Activated T-cell treated with anti-CD3 and anti-CD28 coated beads, Interleukin-2, amount 50 U/mL, for 72 hours (primary cell): Measurements from ENCODE around the gene NOTUM. TPM values are rescaled to one million over a fixed set of nuclear protein-coding genes. Genes with fewer than 3 reads are reported as not detected.

Source experiments
- ATAC-seq, 2 donors: fragments of 150-1000 bp; cut with Tn5 transposase; replicated peaks in 1 of 2; 2 replicates each; pipeline ENCODE4 v1.10.0; 2021; ENCODE audit warnings: moderate library complexity in 2 of 2, mild to moderate bottlenecking in 1 of 2
- DNase-seq, 2 donors: peaks; one replicate each; pipeline ENCODE4 v3.0.0; 2021 to 2022; ENCODE audit warnings: mixed read lengths in 1 of 2
- H3K27ac Mint-ChIP-seq: one replicate; pipeline ENCODE4 v1.8.0; 2022; ENCODE audit warnings: mild to moderate bottlenecking, moderate library complexity, mixed read lengths
- H3K27me3 Mint-ChIP-seq: one replicate; pipeline ENCODE4 v1.8.0; 2022; ENCODE audit warnings: low read depth, mixed read lengths
- H3K36me3 Mint-ChIP-seq, 2 donors: one replicate each; pipeline ENCODE4 v1.8.0; 2022; ENCODE audit warnings: mixed read lengths in 2 of 2, mild to moderate bottlenecking in 1 of 2; ENCODE audit not compliant: insufficient read depth in 2 of 2
- H3K4me1 Mint-ChIP-seq: one replicate; pipeline ENCODE4 v1.8.0; 2022; ENCODE audit warnings: low read depth, mixed read lengths
- H3K4me3 Mint-ChIP-seq, 2 donors: one replicate each; pipeline ENCODE4 v1.8.0; 2022; ENCODE audit warnings: mild to moderate bottlenecking in 2 of 2, mixed read lengths in 2 of 2, moderate library complexity in 2 of 2
- H3K9me3 Mint-ChIP-seq, 2 donors: one replicate each; pipeline ENCODE4 v1.8.0; 2022; ENCODE audit warnings: mixed read lengths in 2 of 2
- total RNA-seq, 2 donors: library from RNA; stranded (reverse); gene quantifications; one replicate each; pipeline ENCODE4 v1.2.3, GENCODE V29; 2022

NOTUM gene
- total RNA-seq, 2 donors from 2014 or later, result 0.76 to 1.4 TPM

GRCh38 chr17:81978524-81979298 lies 17.7 kb upstream of the NOTUM start:
- Mint-ChIP-seq H3K27me3 (no peaks in the 10 kb centered on the region), H3K4me3 (peak overlapping the region; percentile 82 to 85), H3K36me3 (no peaks in the 10 kb centered on the region), H3K4me1 (peaks cover 40% of the 10 kb centered on the region), H3K9me3 (peaks cover 0 to 1% of the 10 kb centered on the region in 2 donors), H3K27ac (no peak overlapping the region)
- no peak for DNase-seq
- ATAC-seq, result no peak

GRCh38 chr17:81977211-81977808 lies 16.3 kb upstream of the NOTUM start, which contains the start of gene ASPSCR1:
Gene ASPSCR1 (plus strand): TSS chr17:81977629. CDS start chr17:81977647, 18 bp downstream.
- Mint-ChIP-seq H3K9me3 (peaks cover 0 to 1% of the 10 kb centered on the region in 2 donors), H3K27me3 (no peaks in the 10 kb centered on the region), H3K4me3 (peak within 1 kb of the TSS; percentile 96 to 99), H3K4me1 (peaks cover 40% of the 10 kb centered on the region), H3K36me3 (peaks cover 0 to 3% of the 10 kb centered on the region in 2 donors), H3K27ac (peak within 1 kb of the TSS; percentile 91)
- ATAC-seq (peak; percentile 91 to 93), DNase-seq (peak; percentile 90 to 96)

- H3K27me3 Mint-ChIP-seq, result no peaks in the 10 kb centered on the region
- H3K4me3 Mint-ChIP-seq, result peak overlapping the region; percentile 96 to 99
- ATAC-seq, result peak in 1 of 2 donors; percentile 11
- H3K9me3 Mint-ChIP-seq, result peaks cover 0 to 1% of the 10 kb centered on the region in 2 donors
- H3K36me3 Mint-ChIP-seq, result peaks cover 0 to 3% of the 10 kb centered on the region in 2 donors
- DNase-seq, result peak in 1 of 2 donors; percentile 27
- H3K27ac Mint-ChIP-seq, result peak overlapping the region; percentile 91
- H3K4me1 Mint-ChIP-seq, result peaks cover 40% of the 10 kb centered on the region
Observed at GRCh38 chr17:81976332-81977210, 15.6 kb upstream of the NOTUM start.

- H3K27ac Mint-ChIP-seq, result no peak overlapping the region
- peaks cover 17% of the 10 kb centered on the region for H3K4me1 Mint-ChIP-seq
- H3K27me3 Mint-ChIP-seq, result no peaks in the 10 kb centered on the region
- ATAC-seq (no peak), DNase-seq (no peak)
- peaks cover 0 to 1% of the 10 kb centered on the region in 2 donors for H3K9me3 Mint-ChIP-seq
- no peak overlapping the region for H3K4me3 Mint-ChIP-seq
- H3K36me3 Mint-ChIP-seq, result peaks cover 0 to 3% of the 10 kb centered on the region in 2 donors
Observed at GRCh38 chr17:81973432-81973831, 12.4 kb upstream of the NOTUM start.

GRCh38 chr17:81968850-81969812 lies 8.1 kb upstream of the NOTUM start:
- Mint-ChIP-seq H3K4me1 (peaks cover 11% of the 10 kb centered on the region), H3K4me3 (no peak overlapping the region), H3K36me3 (peaks cover 0 to 3% of the 10 kb centered on the region in 2 donors), H3K9me3 (no peaks in the 10 kb centered on the region), H3K27ac (no peak overlapping the region), H3K27me3 (no peaks in the 10 kb centered on the region)
- DNase-seq, result no peak
- ATAC-seq, result no peak

GRCh38 chr17:81968396-81968745 lies 7.4 kb upstream of the NOTUM start:
- peaks cover 0 to 3% of the 10 kb centered on the region in 2 donors for H3K36me3 Mint-ChIP-seq
- peaks cover 11% of the 10 kb centered on the region for H3K4me1 Mint-ChIP-seq
- no peak for ATAC-seq
- peak overlapping the region; percentile 73 to 79 for H3K4me3 Mint-ChIP-seq
- no peaks in the 10 kb centered on the region for H3K27me3 Mint-ChIP-seq
- no peak for DNase-seq
- no peaks in the 10 kb centered on the region for H3K9me3 Mint-ChIP-seq
- no peak overlapping the region for H3K27ac Mint-ChIP-seq

- Mint-ChIP-seq H3K4me3 (peak overlapping the region; percentile 73 to 79), H3K27ac (no peak overlapping the region)
- peak; percentile 98 for ATAC-seq
Observed at GRCh38 chr17:81967533-81968395, 6.8 kb upstream of the NOTUM start.

GRCh38 chr17:81967244-81967532 lies 6.2 kb upstream of the NOTUM start:
- H3K9me3 Mint-ChIP-seq, result no peaks in the 10 kb centered on the region
- DNase-seq (no peak), ATAC-seq (no peak)
- peaks cover 4% of the 10 kb centered on the region for H3K27me3 Mint-ChIP-seq
- peaks cover 11% of the 10 kb centered on the region for H3K4me1 Mint-ChIP-seq
- no peak overlapping the region for H3K27ac Mint-ChIP-seq
- H3K4me3 Mint-ChIP-seq, result peak overlapping the region; percentile 22 to 79
- no peaks in the 10 kb centered on the region for H3K36me3 Mint-ChIP-seq

More at GRCh38 chr17:81967533-81968395, 6.8 kb upstream of the NOTUM start:
- Mint-ChIP-seq H3K9me3 (no peaks in the 10 kb centered on the region), H3K36me3 (no peaks in the 10 kb centered on the region), H3K4me1 (peaks cover 11% of the 10 kb centered on the region), H3K27me3 (no peaks in the 10 kb centered on the region)
- peak; percentile 86 to 90 for DNase-seq

GRCh38 chr17:81966343-81967243 lies 5.6 kb upstream of the NOTUM start:
- ATAC-seq (no peak), DNase-seq (no peak)
- Mint-ChIP-seq H3K9me3 (no peaks in the 10 kb centered on the region), H3K27me3 (peaks cover 6% of the 10 kb centered on the region), H3K36me3 (no peaks in the 10 kb centered on the region), H3K4me1 (peaks cover 11% of the 10 kb centered on the region), H3K4me3 (peak overlapping the region in 1 of 2 donors; percentile 20), H3K27ac (no peak overlapping the region)

GRCh38 chr17:81964081-81964849 lies 3.3 kb upstream of the NOTUM start:
- peaks cover 6% of the 10 kb centered on the region for H3K27me3 Mint-ChIP-seq
- DNase-seq (no peak), ATAC-seq (no peak)
- peaks cover 11% of the 10 kb centered on the region for H3K4me1 Mint-ChIP-seq
- no peak overlapping the region for H3K27ac Mint-ChIP-seq
- no peaks in the 10 kb centered on the region for H3K9me3 Mint-ChIP-seq
- no peak overlapping the region for H3K4me3 Mint-ChIP-seq
- no peaks in the 10 kb centered on the region for H3K36me3 Mint-ChIP-seq
